G401 (cell line): ENCODE results near the gene PGC. TPM values are rescaled to one million over a fixed set of nuclear protein-coding genes. Genes with fewer than 3 reads are reported as not detected.
A peak's percentile ranks its signal among the peaks of the same experiment; 100 is the strongest.

Experiments used
- DNase-seq: peaks from one replicate; pipeline ENCODE4 v3.0.0-alpha.2; 2015; ENCODE audit warnings: low spot score
- in situ Hi-C: cut with HindIII; loops from 2 replicates; pipeline ENCODE4 v1.10.0; 2016; ENCODE audit warnings: low sequenced_read_pairs, mixed read lengths
- total RNA-seq: library from RNA; depleted of rRNA; stranded (reverse); fragments of >200 nt; shearing (Covaris generic); gene quantifications from 2 replicates; pipeline ENCODE4 v1.2.3, GENCODE V29; 2014

Gene PGC
- total RNA-seq, 1 experiment from 2014 or later = not detected

DNA sequence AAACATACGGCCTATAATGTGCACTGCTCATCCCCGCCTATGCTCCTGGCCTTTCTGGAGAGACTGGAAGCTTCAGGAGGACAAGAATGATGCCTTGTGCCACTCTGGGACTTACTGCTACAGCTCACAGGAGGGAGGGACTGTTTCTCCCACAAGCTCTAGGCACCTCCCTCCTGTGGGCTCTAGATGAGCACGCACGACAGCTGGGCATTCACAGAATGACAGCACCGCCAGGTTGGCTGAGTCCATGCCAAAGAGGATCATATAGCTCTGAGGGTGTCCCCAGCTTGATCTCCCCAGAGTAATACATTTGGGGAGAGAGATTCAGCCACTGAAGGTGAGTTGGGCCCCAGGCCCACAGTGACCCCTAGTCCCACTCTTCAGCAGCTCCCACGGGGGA lies 10.1 kb upstream of the PGC start:
- in situ Hi-C loops = no loop called here
- no peak for DNase-seq

DNA sequence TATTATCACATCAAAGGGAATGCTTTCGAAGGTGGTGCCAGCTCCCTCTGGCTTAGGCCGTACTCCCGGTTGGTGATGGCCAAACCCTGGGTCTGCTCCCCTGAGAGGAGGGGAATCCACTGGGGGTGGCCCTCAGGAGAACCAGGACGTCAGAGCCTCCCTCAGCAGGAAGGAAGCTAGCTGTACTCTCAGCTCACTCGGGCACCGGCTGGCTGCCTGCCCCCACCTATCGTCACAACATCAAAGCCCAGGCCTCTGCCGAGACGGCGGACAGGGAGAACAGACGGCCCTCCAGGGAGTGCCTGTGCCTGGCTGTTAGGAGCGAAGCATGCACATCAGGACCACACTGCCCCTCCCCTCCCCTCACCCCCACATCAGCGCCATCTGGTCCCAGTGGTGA lies 9.2 kb upstream of the PGC start:
- DNase-seq = no peak
- in situ Hi-C loops = no loop called here

- no peak for DNase-seq
- in situ Hi-C loops = no loop called here
These were observed 8.7 kb upstream of the PGC start for GRCh38 chr6:41755895-41756294.

GRCh38 chr6:41750374-41750773 lies 3.2 kb upstream of the PGC start:
- no peak for DNase-seq
- in situ Hi-C loops = no loop called here

GRCh38 chr6:41748542-41748941 lies 1.3 kb upstream of the PGC start:
- in situ Hi-C loops = no loop called here
- DNase-seq = no peak

DNA sequence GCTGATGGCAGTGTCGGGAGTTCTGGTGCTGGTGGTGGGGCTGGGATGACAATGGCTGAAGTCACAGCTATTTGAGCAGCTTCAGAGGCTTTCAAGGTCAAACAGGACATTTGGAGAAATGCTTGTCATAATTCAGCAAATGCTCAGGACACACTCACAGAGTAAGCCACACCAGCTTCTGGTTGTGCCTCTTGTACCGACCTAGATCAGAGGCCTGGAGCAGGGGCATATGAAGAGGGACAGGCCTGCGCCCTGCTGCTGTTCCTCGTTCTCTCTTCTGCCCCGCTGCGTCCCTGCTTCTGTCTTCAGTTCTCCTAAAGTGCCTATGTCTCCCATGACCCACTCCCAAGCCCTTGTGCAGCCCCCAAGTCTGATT lies 893 bp upstream of the PGC start:
- no peak for DNase-seq
- in situ Hi-C loops = no loop called here

- in situ Hi-C loops = no loop called here
These were observed 1.1 kb downstream of the PGC start for GRCh38 chr6:41746107-41746506.

DNA sequence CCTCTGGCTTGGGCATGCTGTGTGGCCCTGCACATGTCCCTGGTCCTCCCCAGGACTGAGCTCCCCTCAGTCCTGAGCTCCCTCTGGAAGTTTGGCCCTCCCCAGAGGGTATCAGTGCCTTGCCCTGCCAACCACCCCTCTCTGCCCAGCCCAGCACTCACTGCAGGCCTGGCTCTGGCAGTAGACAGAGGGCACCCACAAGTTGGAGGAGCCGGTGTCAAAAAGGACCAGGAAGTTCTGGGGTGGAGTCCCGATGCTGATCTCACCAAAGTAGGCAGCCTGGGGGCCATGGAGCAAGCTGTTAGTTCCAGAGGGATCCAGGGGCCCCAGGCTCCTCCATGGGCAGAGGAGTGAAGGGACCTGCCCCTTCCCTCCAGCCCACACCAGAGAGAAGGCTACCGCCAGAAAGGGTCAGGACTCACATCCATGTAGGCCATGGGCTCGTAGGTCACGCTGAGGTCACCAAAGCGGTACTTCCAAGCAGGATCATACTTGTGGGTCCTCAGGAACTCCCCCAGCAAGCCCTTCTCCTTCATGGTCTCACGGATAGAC lies 2.9 kb downstream of the PGC start:
- DNase-seq = no peak
- in situ Hi-C loops = no loop called here

More at GRCh38 chr6:41746107-41746506, 1.1 kb downstream of the PGC start:
- DNase-seq = no peak

- in situ Hi-C loops = no loop called here
- no peak for DNase-seq
These were observed 3.6 kb downstream of the PGC start for GRCh38 chr6:41743406-41744235.

DNA sequence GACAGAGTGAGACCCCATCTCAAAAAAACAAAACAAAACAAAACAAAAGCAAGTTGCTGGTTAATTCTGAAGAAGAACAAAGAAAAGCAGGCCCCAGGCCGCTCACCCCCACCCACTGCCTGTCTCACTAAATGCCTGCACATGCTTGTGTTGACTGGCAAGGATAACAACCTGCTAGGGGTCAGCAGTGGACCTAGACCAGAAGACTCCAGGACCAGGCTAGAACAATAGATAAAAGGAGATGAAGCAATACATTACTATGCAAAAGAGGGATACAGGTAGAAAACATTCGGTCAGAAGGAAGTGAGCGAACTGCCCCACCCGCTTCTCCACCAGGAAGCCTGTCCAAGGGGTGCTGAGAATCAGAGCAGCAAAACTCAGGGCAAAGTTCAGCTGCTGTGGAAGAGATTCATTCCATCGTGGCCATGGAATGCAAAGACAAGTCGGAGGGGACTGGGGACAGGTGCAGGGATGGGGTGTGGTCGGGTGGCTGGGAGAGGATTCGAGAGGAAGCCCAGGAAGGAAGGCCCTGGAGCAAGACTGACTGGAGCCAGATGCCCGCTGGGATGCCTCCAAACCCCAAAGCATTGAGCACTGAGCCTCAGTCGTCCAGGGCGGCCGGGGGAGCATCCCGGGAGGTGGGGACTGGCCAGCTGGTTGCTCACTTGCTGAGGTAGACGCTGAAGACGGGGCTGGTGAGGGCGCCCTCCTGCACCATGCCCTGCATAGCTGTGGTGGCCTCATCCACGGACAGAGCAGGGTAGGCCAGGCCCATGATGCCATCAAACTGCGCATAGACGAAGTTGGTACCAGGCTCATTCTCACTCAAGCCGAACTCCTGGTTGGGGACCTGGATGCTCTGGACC lies 5.3 kb downstream of the PGC start:
- in situ Hi-C loops = no loop called here
- DNase-seq = no peak

GRCh38 chr6:41740366-41741162 lies 6.6 kb downstream of the PGC start:
- no peak for DNase-seq
- in situ Hi-C loops = no loop called here

DNA sequence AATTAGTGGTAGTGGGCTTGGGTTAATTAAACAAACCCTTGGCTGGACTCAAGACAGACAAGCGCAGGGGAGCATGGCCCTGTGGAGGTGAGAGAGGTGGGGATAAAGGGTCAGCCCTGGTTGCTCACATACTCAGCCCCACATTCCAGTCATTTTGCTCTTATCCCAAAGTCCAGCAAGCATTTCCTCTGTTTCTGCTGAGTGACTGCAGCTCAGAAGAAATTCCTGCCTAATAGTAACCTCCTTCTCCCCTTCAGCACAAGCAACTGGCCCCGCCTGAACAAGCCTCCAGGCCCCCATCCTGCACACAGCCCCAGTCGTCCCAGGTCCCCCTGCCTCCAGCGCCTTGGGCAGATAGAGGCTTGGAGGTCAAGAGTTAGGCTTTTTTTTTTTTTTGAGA lies 8.2 kb downstream of the PGC start:
- in situ Hi-C loops = no loop called here
- no peak for DNase-seq

DNA sequence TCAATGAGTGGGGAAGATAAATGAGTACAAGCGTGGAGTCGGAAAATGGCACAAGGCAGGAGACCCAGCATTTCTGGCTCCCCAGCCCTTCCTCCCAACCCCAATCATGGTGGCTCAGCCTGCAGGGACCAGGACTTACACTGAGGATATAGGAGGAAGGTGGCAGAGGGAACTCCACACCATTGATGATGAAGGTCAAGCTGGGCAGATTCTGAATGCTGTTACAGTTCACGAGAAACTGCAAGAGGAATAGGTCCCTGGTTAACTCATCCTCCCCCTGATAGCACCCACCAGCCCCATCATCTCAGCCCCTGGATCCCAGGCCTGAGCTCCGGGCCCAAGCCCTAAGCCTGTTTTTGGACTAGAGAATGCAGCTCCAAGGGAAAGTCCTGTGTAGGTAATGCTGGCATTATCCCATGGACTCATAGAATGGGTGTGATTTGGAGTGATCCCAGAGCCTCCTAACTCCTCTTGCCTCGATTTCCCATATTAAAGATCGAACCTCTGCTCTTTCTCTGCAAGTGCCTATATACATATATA lies 9.5 kb downstream of the PGC start:
- in situ Hi-C loops = no loop called here
- DNase-seq = no peak

- no peak for DNase-seq
- in situ Hi-C loops = no loop called here
These were observed 10.2 kb downstream of the PGC start for GRCh38 chr6:41736800-41737555.

DNA sequence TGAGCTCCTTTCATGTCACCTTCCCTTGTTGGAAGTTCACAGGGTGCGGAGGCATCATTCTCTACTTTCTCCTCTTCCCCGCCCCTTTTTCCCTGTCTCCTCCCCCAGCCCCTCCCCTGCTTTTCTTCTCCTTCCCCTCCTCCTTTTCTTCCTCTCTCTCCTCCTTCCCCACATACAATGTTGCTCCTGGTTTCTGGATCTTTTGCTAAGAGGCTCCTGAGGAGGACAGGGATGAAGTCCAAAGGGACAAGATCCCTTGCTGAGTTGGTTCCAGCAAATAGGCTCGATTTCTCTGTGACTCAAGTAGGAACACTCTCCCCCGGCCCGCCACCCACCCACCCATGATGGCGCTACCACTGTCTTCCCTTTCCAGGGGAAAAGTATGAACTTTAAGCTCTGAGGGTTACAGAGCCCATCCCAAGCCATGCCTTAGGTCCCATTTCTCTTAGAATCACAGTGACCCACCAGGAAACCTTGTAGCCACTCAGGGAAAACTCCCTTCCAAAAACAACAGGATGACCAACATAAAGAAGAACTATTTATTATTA lies 10.9 kb downstream of the PGC start:
- in situ Hi-C loops = no loop called here
- peak; percentile 27 for DNase-seq

DNA sequence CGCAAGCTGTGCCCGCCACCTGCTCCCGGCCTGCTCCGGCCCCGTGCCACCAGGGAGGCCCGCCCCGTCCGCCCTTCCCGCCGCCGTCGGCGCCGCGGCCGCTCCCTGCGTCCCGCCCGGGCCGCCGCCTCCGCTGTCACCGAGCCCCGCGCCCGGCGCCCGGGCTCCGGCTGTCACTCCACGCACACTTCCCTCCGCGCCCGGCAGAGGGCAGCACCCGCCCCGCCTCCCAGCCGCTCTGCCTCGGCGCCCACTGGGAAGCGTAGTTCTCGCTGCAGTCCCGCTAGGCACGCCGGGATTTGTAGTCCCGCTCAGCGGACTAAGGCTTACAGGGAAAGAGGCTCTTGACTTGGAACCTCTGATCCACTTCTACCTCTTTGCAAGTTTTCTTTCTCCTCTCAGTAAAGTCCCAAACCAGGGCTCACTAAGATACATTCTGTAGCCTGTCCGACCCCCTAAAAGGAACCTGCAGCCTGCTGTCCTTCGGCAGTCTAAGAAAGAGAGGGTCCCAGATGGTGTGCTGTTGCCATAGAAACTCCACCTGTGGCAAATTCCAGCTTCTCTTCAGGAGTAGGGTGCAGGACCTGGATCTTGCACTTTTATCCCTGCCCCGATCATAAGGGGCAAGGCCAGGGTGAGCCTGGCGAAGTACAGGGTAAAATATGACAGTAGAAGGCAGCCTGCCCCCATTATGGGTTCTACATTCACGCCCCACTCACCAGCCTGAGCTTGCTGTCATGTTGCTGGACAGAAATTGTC lies 11.6 kb downstream of the PGC start, which contains the start of gene TFEB:
TFEB (minus strand) TSS at position 182 of the 759 bp plus-strand sequence. CDS start 44,395 bp downstream, outside the sequence.
- peak; percentile 94 for DNase-seq
- in situ Hi-C loops = no loop called here

- peak; percentile 82 for DNase-seq
- in situ Hi-C loops = no loop called here
These were observed 12.4 kb downstream of the PGC start for GRCh38 chr6:41734666-41735426.
